ENCODE results near the gene CILP2.

The CILP2 gene

GRCh38 chr19:19529783-19530422, 8.2 kb upstream of the CILP2 start:
- in situ Hi-C loops (cut with MboI; ENCODE audit: low sequenced_read_pairs) = no loop called here

- in situ Hi-C loops (cut with MboI; ENCODE audit: low sequenced_read_pairs) = no loop called here
Measured at GRCh38 chr19:19530423-19530804, 7.7 kb upstream of the CILP2 start.

- in situ Hi-C loops (cut with MboI; ENCODE audit: low sequenced_read_pairs) = no loop called here
Measured at GRCh38 chr19:19530889-19531288, 7.2 kb upstream of the CILP2 start.

GRCh38 chr19:19531951-19532805, 5.9 kb upstream of the CILP2 start:
- in situ Hi-C loops (cut with MboI; ENCODE audit: low sequenced_read_pairs) = no loop called here

- in situ Hi-C loops (cut with MboI; ENCODE audit: low sequenced_read_pairs) = no loop called here
Measured at GRCh38 chr19:19532806-19533701, 5.0 kb upstream of the CILP2 start.

- in situ Hi-C loops (cut with MboI; ENCODE audit: low sequenced_read_pairs) = no loop called here
Measured at GRCh38 chr19:19533841-19534240, 4.2 kb upstream of the CILP2 start.

- in situ Hi-C loops (cut with MboI; ENCODE audit: low sequenced_read_pairs) = no loop called here
Measured at GRCh38 chr19:19534556-19535265, 3.4 kb upstream of the CILP2 start.

- in situ Hi-C loops (cut with MboI; ENCODE audit: low sequenced_read_pairs) = no loop called here
Measured at GRCh38 chr19:19535311-19536191, 2.5 kb upstream of the CILP2 start.

GRCh38 chr19:19537075-19538048, 703 bp upstream of the CILP2 start:
- in situ Hi-C loops (cut with MboI; ENCODE audit: low sequenced_read_pairs) = no loop called here

GRCh38 chr19:19538785-19539166, 711 bp downstream of the CILP2 start:
- in situ Hi-C loops (cut with MboI; ENCODE audit: low sequenced_read_pairs) = no loop called here

GRCh38 chr19:19539698-19540063, 1.6 kb downstream of the CILP2 start:
- in situ Hi-C loops (cut with MboI; ENCODE audit: low sequenced_read_pairs) = no loop called here

GRCh38 chr19:19540064-19540714, 2.1 kb downstream of the CILP2 start:
- in situ Hi-C loops (cut with MboI; ENCODE audit: low sequenced_read_pairs) = no loop called here

- in situ Hi-C loops (cut with MboI; ENCODE audit: low sequenced_read_pairs) = no loop called here
Measured at GRCh38 chr19:19540715-19541515, 2.9 kb downstream of the CILP2 start.

- in situ Hi-C loops (cut with MboI; ENCODE audit: low sequenced_read_pairs) = no loop called here
Measured at GRCh38 chr19:19541616-19542015, 3.6 kb downstream of the CILP2 start.

GRCh38 chr19:19542507-19542906, 4.4 kb downstream of the CILP2 start:
- in situ Hi-C loops (cut with MboI; ENCODE audit: low sequenced_read_pairs) = no loop called here

GRCh38 chr19:19543101-19543500, 5.0 kb downstream of the CILP2 start:
- in situ Hi-C loops (cut with MboI; ENCODE audit: low sequenced_read_pairs) = no loop called here

GRCh38 chr19:19543640-19544039, 5.6 kb downstream of the CILP2 start:
- in situ Hi-C loops (cut with MboI; ENCODE audit: low sequenced_read_pairs) = no loop called here

All from hTERT RPE-1 (cell line).